ENCODE results near the gene SORBS1.

The SORBS1 gene

GRCh38 chr10:95516774-95517373 lies 44.3 kb downstream of the SORBS1 start:
- in situ Hi-C loops (cut with HindIII; ENCODE audit: low sequenced_read_pairs): no loop called here
- DNase-seq (ENCODE audit: low read depth): no peak
- no peak overlapping the region for H3K4me3 ChIP-seq (ENCODE audit: low read depth, low read length)
- TF ChIP-seq, protein P1, sequence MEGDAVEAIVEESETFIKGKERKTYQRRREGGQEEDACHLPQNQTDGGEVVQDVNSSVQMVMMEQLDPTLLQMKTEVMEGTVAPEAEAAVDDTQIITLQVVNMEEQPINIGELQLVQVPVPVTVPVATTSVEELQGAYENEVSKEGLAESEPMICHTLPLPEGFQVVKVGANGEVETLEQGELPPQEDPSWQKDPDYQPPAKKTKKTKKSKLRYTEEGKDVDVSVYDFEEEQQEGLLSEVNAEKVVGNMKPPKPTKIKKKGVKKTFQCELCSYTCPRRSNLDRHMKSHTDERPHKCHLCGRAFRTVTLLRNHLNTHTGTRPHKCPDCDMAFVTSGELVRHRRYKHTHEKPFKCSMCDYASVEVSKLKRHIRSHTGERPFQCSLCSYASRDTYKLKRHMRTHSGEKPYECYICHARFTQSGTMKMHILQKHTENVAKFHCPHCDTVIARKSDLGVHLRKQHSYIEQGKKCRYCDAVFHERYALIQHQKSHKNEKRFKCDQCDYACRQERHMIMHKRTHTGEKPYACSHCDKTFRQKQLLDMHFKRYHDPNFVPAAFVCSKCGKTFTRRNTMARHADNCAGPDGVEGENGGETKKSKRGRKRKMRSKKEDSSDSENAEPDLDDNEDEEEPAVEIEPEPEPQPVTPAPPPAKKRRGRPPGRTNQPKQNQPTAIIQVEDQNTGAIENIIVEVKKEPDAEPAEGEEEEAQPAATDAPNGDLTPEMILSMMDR (IDR thresholded peaks at IDR 0.05; ENCODE audit: low read depth, low read length, missing control alignments): no peak

- H3K4me3 ChIP-seq (ENCODE audit: low read depth, low read length): no peak overlapping the region
- in situ Hi-C loops (cut with HindIII; ENCODE audit: low sequenced_read_pairs): no loop called here
- no peak for DNase-seq (ENCODE audit: low read depth)
- TF ChIP-seq, protein P1 (IDR thresholded peaks at IDR 0.05; ENCODE audit: low read depth, low read length, missing control alignments): no peak
Observed at GRCh38 chr10:95513941-95514392, 47.2 kb downstream of the SORBS1 start.

GRCh38 chr10:95513008-95513589 lies 48.1 kb downstream of the SORBS1 start:
- in situ Hi-C loops (cut with HindIII; ENCODE audit: low sequenced_read_pairs): no loop called here
- no peak overlapping the region for H3K4me3 ChIP-seq (ENCODE audit: low read depth, low read length)
- TF ChIP-seq, protein P1 (IDR thresholded peaks at IDR 0.05; ENCODE audit: low read depth, low read length, missing control alignments): no peak
- no peak for DNase-seq (ENCODE audit: low read depth)

GRCh38 chr10:95511314-95511713 lies 49.9 kb downstream of the SORBS1 start:
- DNase-seq (ENCODE audit: low read depth): no peak
- TF ChIP-seq, protein P1 (IDR thresholded peaks at IDR 0.05; ENCODE audit: low read depth, low read length, missing control alignments): no peak
- in situ Hi-C loops (cut with HindIII; ENCODE audit: low sequenced_read_pairs): no loop called here
- H3K4me3 ChIP-seq (ENCODE audit: low read depth, low read length): no peak overlapping the region

- in situ Hi-C loops (cut with HindIII; ENCODE audit: low sequenced_read_pairs): no loop called here
- no peak for DNase-seq (ENCODE audit: low read depth)
- no peak overlapping the region for H3K4me3 ChIP-seq (ENCODE audit: low read depth, low read length)
- TF ChIP-seq, protein P1 (IDR thresholded peaks at IDR 0.05; ENCODE audit: low read depth, low read length, missing control alignments): no peak
Observed at GRCh38 chr10:95509251-95509650, 51.9 kb downstream of the SORBS1 start.

DNA sequence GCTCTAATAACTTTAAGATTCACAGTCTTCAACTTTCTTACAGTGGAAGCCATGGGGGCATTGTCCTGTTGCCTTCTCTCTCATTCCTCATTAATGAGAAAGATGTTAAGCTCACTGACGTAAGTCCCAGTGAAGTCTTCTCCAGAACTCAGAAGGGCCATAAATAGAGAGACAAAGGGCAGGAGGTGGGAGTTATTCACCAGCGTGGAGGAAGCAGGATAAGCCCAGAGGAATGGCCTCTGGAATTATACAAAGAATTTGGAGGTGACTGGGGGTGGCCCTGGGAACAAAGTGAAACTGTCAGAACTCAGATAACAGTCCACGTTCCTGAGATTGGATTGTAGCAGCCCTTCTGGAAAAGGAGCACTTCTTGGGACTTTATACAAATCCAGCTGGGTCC lies 52.4 kb downstream of the SORBS1 start:
- in situ Hi-C loops (cut with HindIII; ENCODE audit: low sequenced_read_pairs): no loop called here
- TF ChIP-seq, protein P1 (IDR thresholded peaks at IDR 0.05; ENCODE audit: low read depth, low read length, missing control alignments): no peak
- H3K4me3 ChIP-seq (ENCODE audit: low read depth, low read length): no peak overlapping the region
- no peak for DNase-seq (ENCODE audit: low read depth)

Data from astrocyte of the cerebellum (primary cell).